Hematopoietic multipotent progenitor cell treated with erythropoietin and hydrocortisone succinate and interleukin-3 and kit ligand, for 6 days (in vitro differentiated cells): Measurements from ENCODE around the gene NRXN2.

Source experiments
- DNase-seq: peaks from one replicate; pipeline ENCODE4 v3.0.0-alpha.2; 2015

Gene NRXN2

DNA sequence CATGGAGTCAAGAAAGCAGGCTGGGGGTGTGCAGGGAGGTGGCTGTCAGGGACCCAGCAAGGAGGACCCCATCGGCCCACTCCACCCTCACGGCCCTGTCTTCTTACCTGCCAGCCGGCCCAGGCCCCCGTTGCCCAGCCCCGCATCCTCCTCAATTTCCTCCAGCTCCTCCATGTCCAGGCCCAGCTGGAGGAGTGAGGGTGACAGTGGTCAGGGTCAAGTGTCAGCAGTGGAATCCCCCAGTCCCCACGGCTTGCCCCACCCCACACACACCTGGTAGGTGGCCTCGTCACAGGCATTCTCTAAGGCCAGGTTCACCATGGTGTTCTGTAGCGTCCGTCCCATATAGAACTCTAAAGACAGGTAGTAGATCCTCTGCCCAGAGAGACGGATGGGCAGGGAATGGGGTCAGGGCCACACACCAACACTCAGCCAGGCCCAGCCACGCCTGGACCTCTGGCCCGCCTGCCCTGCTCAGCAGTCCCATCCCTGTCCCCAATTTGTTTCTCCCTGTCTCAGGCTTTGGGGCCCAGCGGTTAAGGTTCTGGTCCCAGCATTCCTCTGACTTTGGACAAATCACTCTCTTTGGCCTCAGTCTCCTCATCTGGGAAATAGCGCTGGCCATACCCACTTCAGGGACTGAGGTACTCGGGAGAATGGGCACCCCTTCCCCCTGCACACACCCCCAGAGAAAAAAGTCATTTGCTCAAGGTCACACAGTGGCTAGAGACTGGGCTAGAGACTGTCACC, 35.5 kb upstream of the NRXN2 start:
- DNase-seq = no peak

- DNase-seq = no peak
Measured at GRCh38 chr11:64757549-64758329, 34.7 kb upstream of the NRXN2 start.

GRCh38 chr11:64755681-64756361, 32.8 kb upstream of the NRXN2 start:
- DNase-seq = no peak

GRCh38 chr11:64754919-64755662, 32.1 kb upstream of the NRXN2 start:
- no peak for DNase-seq

DNA sequence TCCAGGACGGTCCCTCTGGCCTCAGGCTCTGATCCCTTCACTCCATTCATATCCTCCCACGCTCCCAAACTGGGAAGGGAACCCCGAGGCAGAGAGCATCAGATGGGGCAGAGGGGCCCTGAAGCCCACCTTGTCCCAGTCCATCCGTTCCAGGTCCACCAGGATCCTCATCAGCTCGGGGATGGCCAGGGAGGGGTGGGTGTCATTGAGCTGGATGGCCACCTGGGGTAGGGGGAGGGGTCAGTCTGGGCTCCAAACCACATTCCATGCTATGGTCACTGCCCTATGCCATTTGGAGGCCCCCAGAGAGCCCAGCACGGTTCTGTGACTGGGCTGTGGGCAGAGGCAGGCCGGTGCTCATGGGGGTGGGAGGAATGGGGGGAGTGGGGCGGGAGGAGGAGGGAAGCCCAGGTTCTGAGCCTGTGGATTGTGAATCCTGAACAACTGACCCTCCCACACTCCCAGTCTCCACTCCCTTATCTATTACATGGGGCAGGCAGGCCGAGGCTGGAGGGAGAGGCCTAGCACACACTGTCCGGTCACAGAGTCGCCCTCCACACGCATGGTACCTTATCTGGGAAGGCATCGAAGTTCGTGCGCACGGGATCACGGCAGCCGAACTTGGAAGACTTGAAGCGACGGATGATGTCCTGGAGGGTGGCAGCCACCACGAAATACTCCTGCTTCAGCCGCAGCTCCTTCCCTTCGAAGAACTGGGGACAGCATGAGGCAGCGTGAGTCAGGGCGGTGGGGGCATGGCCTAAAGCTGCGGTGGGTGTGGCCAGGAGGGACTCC, 31.3 kb upstream of the NRXN2 start:
- no peak for DNase-seq

DNA sequence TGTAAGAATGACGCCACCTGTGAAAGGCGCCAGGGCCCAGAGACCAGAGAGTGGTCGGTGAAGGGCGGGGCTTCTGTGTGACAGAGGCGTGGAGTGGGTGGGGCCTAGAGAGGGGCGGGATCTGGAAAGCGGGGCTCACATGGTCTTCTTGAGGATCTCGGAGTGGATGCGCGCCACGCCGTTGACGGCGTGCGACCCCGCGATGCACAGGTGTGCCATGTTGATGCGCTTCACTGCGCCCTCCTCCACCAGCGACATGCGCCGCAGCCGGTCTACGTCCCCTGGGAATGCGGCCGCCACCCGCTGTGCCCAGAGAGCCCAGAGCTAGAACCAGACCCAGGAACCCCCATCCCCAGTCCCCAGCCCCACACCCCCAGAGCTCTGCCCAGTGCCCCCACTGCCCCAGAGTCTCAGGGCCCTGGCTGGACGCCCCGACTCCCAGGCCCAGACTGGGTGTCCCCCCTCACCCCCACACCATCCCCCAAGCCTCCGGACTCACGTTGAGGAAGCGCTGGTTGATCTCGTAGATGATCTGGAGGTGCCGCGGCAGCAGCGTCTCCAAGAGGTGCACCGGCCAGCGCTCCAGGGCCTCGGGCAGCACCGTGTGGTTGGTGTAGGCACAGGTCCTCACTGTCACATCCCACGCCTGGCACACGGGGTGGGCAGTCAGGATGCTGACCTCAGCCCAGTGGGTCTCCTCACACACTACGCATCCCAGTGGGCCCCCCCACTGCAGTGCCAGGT, 30.6 kb upstream of the NRXN2 start:
- no peak for DNase-seq

DNA sequence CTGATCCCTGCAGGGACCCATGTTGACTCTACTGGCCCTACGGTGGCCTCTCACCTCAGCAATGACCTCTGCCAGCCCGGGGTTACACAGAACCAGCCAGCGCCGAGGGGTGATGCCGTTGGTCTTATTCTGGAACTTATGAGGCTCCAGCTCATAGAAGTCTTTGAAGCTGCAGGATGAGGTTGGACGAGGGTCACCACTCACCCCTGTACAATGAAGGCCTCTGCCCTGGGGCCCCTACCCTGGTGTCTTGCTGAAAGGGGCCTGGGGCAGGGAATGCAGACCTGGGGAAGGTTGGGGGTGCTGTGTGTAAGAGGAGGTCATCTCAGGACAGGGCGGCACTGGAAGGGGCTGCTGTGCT, 30.0 kb upstream of the NRXN2 start:
- no peak for DNase-seq

DNA sequence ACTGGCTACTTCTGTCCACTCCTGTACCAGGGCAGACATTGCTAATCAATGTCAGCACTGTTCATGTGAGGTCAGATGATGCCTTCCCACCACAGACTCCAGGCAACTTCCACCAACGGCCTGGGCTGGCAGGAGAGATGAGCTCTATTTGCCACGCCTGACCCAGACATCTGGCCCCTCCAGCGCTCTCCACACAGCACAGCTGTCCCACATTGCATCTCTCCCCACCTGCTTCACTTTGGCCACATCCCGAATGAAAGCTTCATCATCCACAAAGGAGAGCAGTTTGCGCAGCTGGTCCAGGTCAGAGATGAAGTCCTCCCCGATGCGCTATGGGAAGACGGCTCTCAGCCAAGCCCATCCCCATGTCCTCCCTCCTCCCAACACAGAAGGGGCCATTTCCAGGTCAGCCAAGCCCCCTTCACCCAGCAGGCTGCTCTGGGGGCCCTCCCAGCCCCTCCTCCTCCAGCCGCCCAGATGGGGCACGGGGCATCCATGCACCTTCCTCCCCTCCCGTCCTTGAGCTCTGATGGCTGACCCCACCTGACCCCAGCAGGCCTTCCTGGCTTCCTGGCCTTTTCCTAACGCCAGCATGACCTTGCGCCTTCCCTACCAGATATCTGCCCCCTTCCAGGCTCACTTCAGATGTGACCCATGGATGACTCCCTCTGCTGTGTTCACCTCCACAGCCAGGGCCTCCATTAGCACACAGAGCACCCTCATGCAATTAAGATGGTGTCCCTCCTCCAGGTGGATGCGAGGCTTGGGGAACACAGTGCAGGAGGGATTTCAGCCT, 29.4 kb upstream of the NRXN2 start:
- no peak for DNase-seq

DNA sequence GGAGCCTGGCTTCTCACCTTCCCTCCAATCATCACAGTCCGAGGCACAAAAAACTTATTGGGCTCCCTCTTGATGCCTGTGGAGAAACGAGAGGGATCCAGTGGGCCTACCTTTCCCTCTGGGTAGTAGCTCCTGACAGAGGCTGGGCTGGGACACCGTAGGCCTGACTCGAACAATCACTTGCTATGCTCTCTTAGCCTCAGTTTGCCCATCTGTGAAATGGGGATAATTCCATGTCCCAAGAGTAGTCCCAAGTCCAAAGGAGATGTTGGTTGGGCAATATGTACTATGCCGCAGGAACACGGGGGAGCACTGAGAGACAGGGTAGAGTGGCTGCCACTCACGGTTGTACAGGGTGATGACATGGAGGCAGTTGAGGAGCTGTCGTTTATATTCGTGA, 28.6 kb upstream of the NRXN2 start:
- no peak for DNase-seq

DNA sequence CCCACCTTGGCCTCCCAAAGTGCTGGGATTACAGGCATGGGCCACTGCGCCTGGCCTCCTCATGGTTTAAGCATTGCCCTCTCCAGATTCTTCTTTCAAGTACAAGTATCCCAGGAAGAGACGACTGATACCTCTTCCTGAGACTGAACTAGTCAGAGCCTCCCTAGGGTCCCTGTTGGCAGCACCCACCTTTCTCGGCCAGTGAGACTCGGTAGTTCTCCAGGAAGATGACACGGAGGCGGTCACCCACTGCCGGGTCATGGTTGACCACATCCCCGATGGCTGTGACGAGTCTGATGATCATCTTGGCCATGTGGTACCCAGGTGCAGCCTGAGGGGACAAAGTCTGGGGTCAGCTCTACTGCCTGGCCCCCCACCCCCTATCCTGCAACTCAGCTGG, 28.1 kb upstream of the NRXN2 start:
- DNase-seq = no peak

GRCh38 chr11:64750361-64751054, 27.5 kb upstream of the NRXN2 start:
- no peak for DNase-seq

DNA sequence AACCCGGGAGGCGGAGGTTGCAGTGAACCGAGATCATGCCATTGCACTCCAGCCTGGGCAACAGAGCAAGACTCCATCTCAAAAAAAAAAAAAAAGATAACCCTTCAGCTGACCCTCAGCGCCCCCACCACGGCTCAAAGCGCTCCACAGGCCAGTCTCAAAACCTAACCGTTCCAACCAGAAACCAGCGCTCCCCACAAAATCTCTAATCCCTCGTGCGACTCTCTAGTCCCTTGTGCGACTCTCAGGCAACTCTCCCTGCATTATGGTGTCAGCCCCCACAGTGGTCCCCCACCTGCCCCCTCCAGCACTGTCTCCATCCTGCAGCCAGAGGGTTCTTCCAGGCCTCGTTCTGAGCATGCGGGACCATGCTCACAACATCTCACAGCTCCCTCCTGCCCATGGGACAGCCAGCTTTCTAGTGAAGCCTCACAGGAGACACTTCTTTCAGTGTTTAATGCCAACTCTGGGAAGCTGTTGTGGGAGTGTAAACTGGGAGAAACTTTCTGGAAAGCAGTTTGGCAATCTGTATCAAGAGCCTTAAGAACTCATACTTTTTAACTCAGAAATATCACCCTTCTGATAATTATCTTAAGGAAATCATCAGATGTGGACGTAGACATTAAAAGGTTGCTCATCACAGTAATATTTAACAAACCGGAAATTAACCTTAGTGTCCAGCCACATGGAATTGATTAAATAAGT, 25.1 kb upstream of the NRXN2 start:
- DNase-seq = no peak

- no peak for DNase-seq
Measured at GRCh38 chr11:64746486-64746885, 23.5 kb upstream of the NRXN2 start.

GRCh38 chr11:64745521-64746328, 22.7 kb upstream of the NRXN2 start:
- peak; percentile 76 for DNase-seq

GRCh38 chr11:64745189-64745520, 22.2 kb upstream of the NRXN2 start:
- DNase-seq = peak; percentile 77

- no peak for DNase-seq
Measured at GRCh38 chr11:64744544-64745188, 21.7 kb upstream of the NRXN2 start.

GRCh38 chr11:64743591-64744543, 20.9 kb upstream of the NRXN2 start, which contains the start of gene RASGRP2:
TSS of gene RASGRP2 (minus strand) at chr11:64744142. CDS start at chr11:64742866, 1,276 bp downstream.
- DNase-seq = peak; percentile 81
